H1 (cell line): ENCODE data around the gene PPME1. TPM values are rescaled to one million over a fixed set of nuclear protein-coding genes. Genes with fewer than 3 reads are reported as not detected.

Source experiments
- CTCF ChIA-PET: fragments of 300-600 bp; sonication (Branson Sonifier 250); formaldehyde crosslinking; loops from one replicate; lab custom pipeline; 2021; ENCODE audit not compliant: partially characterized antibody; lab: Charles Lee
- POLR2A ChIA-PET: fragments of 300-600 bp; sonication (Branson Sonifier 250); formaldehyde crosslinking; loops from one replicate; lab custom pipeline; 2021; ENCODE audit warnings: inconsistent platforms; ENCODE audit not compliant: partially characterized antibody; lab: Charles Lee
- DNase-seq, 2 experiments: peaks; one replicate each; pipeline versions ENCODE4 v3.0.0 to v3.0.0-alpha.2; 2010 to 2022; ENCODE audit warnings: low spot score in 2 of 2, low read depth in 1 of 2, mixed read lengths in 1 of 2
- FAIRE-seq: peaks from 2 replicates; lab custom pipeline; 2011; peaks lifted over from hg19 to GRCh38; lab: Jason Lieb, UNC
- H2AFZ ChIP-seq: 2 replicates; pipeline ENCODE4 v1.8.1; 2012; ENCODE audit warnings: low read length, inconsistent platforms
- H2AK5ac ChIP-seq: 2 replicates; pipeline ENCODE4 v1.6.1; 2013; ENCODE audit warnings: low read depth, low read length
- H2BK120ac ChIP-seq: replicated peaks from 2 replicates; pipeline ENCODE3; 2013; ENCODE audit warnings: low read depth, low read length, inconsistent platforms
- H2BK12ac ChIP-seq: 2 replicates; pipeline ENCODE4 v1.6.1; 2013; ENCODE audit warnings: low read depth, low read length
- H2BK15ac ChIP-seq: 2 replicates; pipeline ENCODE4 v1.6.1; 2013; ENCODE audit warnings: low read length
- H2BK20ac ChIP-seq: 2 replicates; pipeline ENCODE4 v1.6.1; 2013; ENCODE audit warnings: low read length
- H2BK5ac ChIP-seq: 2 replicates; pipeline ENCODE4 v1.6.1; 2013; ENCODE audit warnings: low read depth, low read length
- H3K14ac ChIP-seq: 2 replicates; pipeline ENCODE4 v1.6.1; 2013; ENCODE audit warnings: inconsistent platforms; ENCODE audit not compliant: insufficient read length
- H3K18ac ChIP-seq: 2 replicates; pipeline ENCODE4 v1.6.1; 2013; ENCODE audit warnings: low read length; ENCODE audit errors: extremely low read depth
- H3K23ac ChIP-seq: 2 replicates; pipeline ENCODE4 v1.6.1; 2013; ENCODE audit warnings: inconsistent platforms; ENCODE audit not compliant: insufficient read length
- H3K23me2 ChIP-seq: 2 replicates; pipeline ENCODE4 v1.6.1; 2013; ENCODE audit warnings: low read depth, low read length
- H3K27ac ChIP-seq: 2 replicates; pipeline ENCODE4 v1.6.1; 2011; ENCODE audit warnings: low read depth, low read length, inconsistent platforms
- H3K27me3 ChIP-seq, 4 experiments: replicated peaks in 1 of 4; 1 replicate in 1 of 4; 2 replicates in 3 of 4; pipeline versions ENCODE4 v1.6.1 to v1.8.1; 2011 to 2013; ENCODE audit warnings: low read length in 3 of 4, mild to moderate bottlenecking in 3 of 4, inconsistent platforms in 2 of 4, mixed read lengths in 2 of 4, moderate library complexity in 1 of 4; ENCODE audit not compliant: control insufficient read depth in 3 of 4, insufficient read depth in 3 of 4; ENCODE audit errors: extremely low read depth in 1 of 4
- H3K36me3 ChIP-seq, 4 experiments: 2 replicates each; pipeline versions ENCODE4 v1.6.1 to v1.8.1; 2011 to 2013; ENCODE audit warnings: mild to moderate bottlenecking in 4 of 4, low read length in 3 of 4, moderate library complexity in 2 of 4, control low read depth in 1 of 4, inconsistent platforms in 1 of 4; ENCODE audit not compliant: insufficient read depth in 4 of 4, control insufficient read depth in 2 of 4
- H3K4ac ChIP-seq: replicated peaks from 2 replicates; pipeline ENCODE3; 2013; ENCODE audit warnings: low read length, low read depth, mixed read lengths, inconsistent platforms; ENCODE audit not compliant: insufficient read length
- H3K4me1 ChIP-seq, 4 experiments: replicated peaks in 1 of 4; 1 replicate in 1 of 4; 2 replicates in 3 of 4; pipeline versions ENCODE4 v1.6.1 to v1.8.1; 2011 to 2013; ENCODE audit warnings: low read length in 3 of 4, inconsistent platforms in 2 of 4, mixed read lengths in 1 of 4; ENCODE audit not compliant: insufficient read depth in 4 of 4, control insufficient read depth in 3 of 4
- H3K4me2 ChIP-seq, 2 experiments: 2 replicates each; pipeline versions ENCODE4 v1.6.1 to v1.8.1; 2011 to 2013; ENCODE audit warnings: low read depth in 2 of 2, low read length in 2 of 2, control low read depth in 1 of 2, inconsistent platforms in 1 of 2, mild to moderate bottlenecking in 1 of 2; ENCODE audit not compliant: insufficient read depth in 1 of 2
- H3K4me3 ChIP-seq, 4 experiments: fragments of 200-600, 300-600 bp in 1 of 4; sonication (generic), shearing (Covaris generic), sonication (Bioruptor Twin) in 1 of 4; 2 replicates each; pipeline versions ENCODE4 v1.5.1 to v1.8.1; 2011 to 2016; ENCODE audit warnings: low read length in 4 of 4, low read depth in 3 of 4, control low read depth in 2 of 4, inconsistent platforms in 2 of 4, mild to moderate bottlenecking in 2 of 4, mixed read lengths in 1 of 4, moderate library complexity in 1 of 4; ENCODE audit not compliant: insufficient read depth in 2 of 4; ENCODE audit errors: extremely low read depth in 1 of 4
- H3K56ac ChIP-seq: replicated peaks from 2 replicates; pipeline ENCODE3; 2013; ENCODE audit warnings: low read depth, mild to moderate bottlenecking, mixed read lengths, low read length, inconsistent platforms; ENCODE audit not compliant: insufficient read length
- H3K79me1 ChIP-seq: 2 replicates; pipeline ENCODE4 v1.6.1; 2013; ENCODE audit warnings: low read depth, low read length, control low read depth
- H3K79me2 ChIP-seq, 2 experiments: 2 replicates each; pipeline versions ENCODE4 v1.6.1 to v1.8.1; 2012 to 2013; ENCODE audit warnings: low read length in 2 of 2, mild to moderate bottlenecking in 2 of 2, inconsistent platforms in 1 of 2; ENCODE audit not compliant: insufficient read depth in 2 of 2, control insufficient read depth in 1 of 2
- H3K9ac ChIP-seq, 4 experiments: replicated peaks in 1 of 4; 1 replicate in 1 of 4; 2 replicates in 3 of 4; pipeline versions ENCODE4 v1.6.1 to v1.8.1; 2011 to 2013; ENCODE audit warnings: low read depth in 3 of 4, low read length in 3 of 4, control low read depth in 2 of 4, mild to moderate bottlenecking in 2 of 4, moderate library complexity in 2 of 4, inconsistent platforms in 1 of 4; ENCODE audit errors: extremely low read depth in 1 of 4
- H3K9me3 ChIP-seq, 2 experiments: 2 replicates each; pipeline versions ENCODE4 v1.6.1 to v1.8.1; 2012 to 2013; ENCODE audit warnings: mild to moderate bottlenecking in 2 of 2, moderate library complexity in 2 of 2, control low read depth in 1 of 2, inconsistent platforms in 1 of 2, low read depth in 1 of 2, low read length in 1 of 2, mixed read lengths in 1 of 2; ENCODE audit not compliant: insufficient read depth in 2 of 2
- H4K20me1 ChIP-seq, 2 experiments: replicated peaks in 1 of 2; 2 replicates each; pipeline versions ENCODE3 to v1.8.1; 2011 to 2013; ENCODE audit warnings: inconsistent platforms in 2 of 2, low read length in 2 of 2, mild to moderate bottlenecking in 1 of 2; ENCODE audit not compliant: insufficient read depth in 2 of 2, control insufficient read depth in 1 of 2
- H4K5ac ChIP-seq: 2 replicates; pipeline ENCODE4 v1.6.1; 2013; ENCODE audit warnings: low read length, low read depth, mixed read lengths, inconsistent platforms; ENCODE audit not compliant: insufficient read length
- H4K8ac ChIP-seq: 2 replicates; pipeline ENCODE4 v1.8.0; 2013; ENCODE audit warnings: mild to moderate bottlenecking, moderate library complexity, low read length, inconsistent platforms; ENCODE audit not compliant: insufficient read depth; ENCODE audit errors: extremely low read depth
- H4K91ac ChIP-seq: replicated peaks from 2 replicates; pipeline ENCODE3; 2013; ENCODE audit warnings: low read length, mixed read lengths, inconsistent platforms; ENCODE audit not compliant: insufficient read length
- ASH2L ChIP-seq: fragments of 200-600, 300-600 bp; sonication (generic); IDR thresholded peaks from one replicate; pipeline ENCODE4 v1.7.1; 2017; ENCODE audit warnings: low read length
- CBX8 ChIP-seq: fragments of 300-800, 300-1000 bp; sonication (generic); IDR thresholded peaks from 2 replicates; pipeline ENCODE4 v1.7.1; 2016; ENCODE audit warnings: low read depth, low read length, borderline replicate concordance
- EZH2 ChIP-seq: fragments of 200-600 bp; sonication (generic); IDR thresholded peaks from 2 replicates; pipeline ENCODE4 v1.7.1; 2012; ENCODE audit warnings: low read depth, mild to moderate bottlenecking, moderate library complexity, low read length, inconsistent platforms; ENCODE audit not compliant: severe bottlenecking
- GABPA ChIP-seq: IDR thresholded peaks from 2 replicates; pipeline ENCODE4 v1.6.1; 2011; ENCODE audit warnings: mild to moderate bottlenecking, low read length, moderate library complexity, borderline replicate concordance; ENCODE audit not compliant: insufficient read depth
- POLR2AphosphoS5 ChIP-seq: IDR thresholded peaks from 2 replicates; pipeline ENCODE4 v1.6.1; 2011; ENCODE audit warnings: low read depth, low read length
- RFX5 ChIP-seq: IDR thresholded peaks from 2 replicates; pipeline ENCODE4 v1.6.1; 2011; ENCODE audit warnings: low read depth, low read length, improper control_type of control experiment, borderline replicate concordance
- RNF2 ChIP-seq: fragments of 200-900, 300-1000 bp; sonication (generic); IDR thresholded peaks from 2 replicates; pipeline ENCODE4 v1.7.1; 2016; ENCODE audit warnings: borderline replicate concordance, low read depth, mild to moderate bottlenecking, antibody characterized with exemption, low read length; ENCODE audit not compliant: poor library complexity, severe bottlenecking; ENCODE audit errors: missing control alignments
- SP2 ChIP-seq: IDR thresholded peaks from 2 replicates; pipeline ENCODE4 v1.6.1; 2012; ENCODE audit warnings: mild to moderate bottlenecking, low read length, inconsistent platforms
- TEAD4 ChIP-seq: IDR thresholded peaks from 2 replicates; pipeline ENCODE4 v1.6.1; 2012; ENCODE audit warnings: low read depth, low read length, inconsistent platforms, mixed read lengths
- YY1 ChIP-seq: IDR thresholded peaks from 2 replicates; pipeline ENCODE4 v1.6.1; 2011; ENCODE audit warnings: low read depth, mild to moderate bottlenecking, low read length
- WGBS, 2 experiments: shearing (Covaris generic) in 1 of 2; methylation state at CpG; one replicate each; pipeline versions ENCODE4 v1.1.6 to v1.1.7; 2013 to 2015; ENCODE audit warnings: low lambda C conversion rate in 2 of 2, mixed read lengths in 2 of 2, inconsistent platforms in 1 of 2, low coverage in 1 of 2, missing lambda C conversion rate in 1 of 2; ENCODE audit not compliant: insufficient replicate concordance in 2 of 2, insufficient coverage in 1 of 2, insufficient read length in 1 of 2; ENCODE audit errors: extremely low coverage in 1 of 2, missing lambda C conversion rate in 1 of 2; 5-methylcytosine and 5-hydroxymethylcytosine counted together
- polyA plus RNA-seq, 7 experiments: library from polyadenylated mRNA; depleted of rRNA in 3 of 7; stranded (reverse) in 5 of 7; unstranded in 2 of 7; fragments of >200 nt in 5 of 7; fragments of 200-250 nt in 2 of 7; gene quantifications; 1 replicate in 5 of 7; 2 replicates in 1 of 7; 4 replicates in 1 of 7; pipeline versions ENCODE4 v1.2.1 to v1.2.3, GENCODE V29; 2011 to 2013; ENCODE audit warnings: missing spikeins in 2 of 7, mixed read lengths in 2 of 7
- total RNA-seq: library from RNA; stranded (reverse); fragmentation: NEBNext Ultra II Directional; extraction: Animal tissue kit (Norgen Biotek cat#: 25700); gene quantifications from 2 replicates; pipeline ENCODE4 v1.2.1, GENCODE V29; 2021
- TF ChIP-seq, protein P1 (sequence below): IDR thresholded peaks from 2 replicates; pipeline ENCODE4 v1.6.1; 2011; ENCODE audit warnings: low read length, improper control_type of control experiment

The PPME1 gene
- total and polyA plus RNA-seq, 2 of the 8 experiments (the other 6 are each of a cell fraction or from before 2014, with no cell fraction given) = 55.1 to 64.5 TPM

DNA sequence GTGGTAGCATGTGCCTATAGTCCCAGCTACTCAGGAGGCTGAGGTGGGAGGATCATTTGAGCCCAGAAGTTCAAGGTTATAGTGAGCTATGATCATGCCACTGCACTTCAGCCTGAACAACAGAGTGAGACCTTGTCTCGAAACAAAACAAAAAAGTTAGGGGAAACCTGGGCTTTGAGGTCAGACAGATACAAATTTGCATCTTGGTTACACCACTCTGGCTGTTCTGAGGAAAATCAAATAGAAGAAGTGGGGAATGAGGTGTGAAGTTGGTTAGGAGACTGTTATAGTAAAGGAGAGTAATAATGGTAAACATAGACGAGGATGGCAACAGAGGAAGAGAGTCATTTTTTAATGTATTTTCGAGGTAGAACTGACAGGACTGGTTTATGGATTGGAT lies 62.6 kb downstream of the PPME1 start:
- no peak overlapping the region for H2BK15ac ChIP-seq
- H3K79me2 ChIP-seq = no peaks in the 10 kb centered on the region
- H3K23me2 ChIP-seq = no peaks in the 10 kb centered on the region
- H3K36me3 ChIP-seq = peaks cover 0 to 35% (median 18%) of the 10 kb centered on the region in 4 experiments; a peak in 6 of 8 replicates
- H4K8ac ChIP-seq = no peak overlapping the region
- no peak for DNase-seq
- CTCF ChIA-PET = no interaction called here
- no peaks in the 10 kb centered on the region for H3K27me3 ChIP-seq
- no peaks in the 10 kb centered on the region for H3K9me3 ChIP-seq
- TF ChIP-seq, protein P1, sequence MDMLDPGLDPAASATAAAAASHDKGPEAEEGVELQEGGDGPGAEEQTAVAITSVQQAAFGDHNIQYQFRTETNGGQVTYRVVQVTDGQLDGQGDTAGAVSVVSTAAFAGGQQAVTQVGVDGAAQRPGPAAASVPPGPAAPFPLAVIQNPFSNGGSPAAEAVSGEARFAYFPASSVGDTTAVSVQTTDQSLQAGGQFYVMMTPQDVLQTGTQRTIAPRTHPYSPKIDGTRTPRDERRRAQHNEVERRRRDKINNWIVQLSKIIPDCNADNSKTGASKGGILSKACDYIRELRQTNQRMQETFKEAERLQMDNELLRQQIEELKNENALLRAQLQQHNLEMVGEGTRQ = no peak
- TF ChIP-seq ASH2L (no peak), GABPA (no peak), RNF2 (no peak), EZH2 (no peak), CBX8 (no peak), YY1 (no peak), RFX5 (no peak), TEAD4 (no peak), POLR2AphosphoS5 (no peak), SP2 (no peak)
- TF ChIP-seq, all 59 proteins: peak for 0
- Histone ChIP-seq H3K4me1 (no peaks in the 10 kb centered on the region), H3K4me3 (no peak overlapping the region), H2BK120ac (no peak overlapping the region), H4K91ac (no peak overlapping the region), H3K14ac (no peak overlapping the region), H2BK12ac (no peak overlapping the region), H3K56ac (no peak overlapping the region), H3K18ac (no peak overlapping the region), H2BK20ac (no peak overlapping the region), H2AK5ac (no peak overlapping the region), H2BK5ac (no peak overlapping the region), H2AFZ (no peak overlapping the region), H3K4ac (no peak overlapping the region), H3K27ac (no peak overlapping the region), H3K79me1 (no peaks in the 10 kb centered on the region), H3K9ac (no peak overlapping the region), H4K20me1 (peaks cover 0 to 2% of the 10 kb centered on the region in 2 experiments), H3K4me2 (no peak overlapping the region), H4K5ac (no peak overlapping the region), H3K23ac (no peak overlapping the region)
- FAIRE-seq = no peak
- POLR2A ChIA-PET = no interaction called here
- WGBS, 2 experiments = 86 to 94% methylated on average over 2 to 3 of the region's 3 CpGs
